A549 (cell line): ENCODE results near the gene TRIOBP. TPM values are rescaled to one million over a fixed set of nuclear protein-coding genes. Genes with fewer than 3 reads are reported as not detected.

Experiments
- ATAC-seq, 2 experiments: fragments of 200-7000 bp in 1 of 2; fragments of >200 bp in 1 of 2; cut with Nextera tagmentation in 1 of 2; cut with Tn5 transposase in 1 of 2; 3 replicates each; pipeline versions ENCODE4 v1.8.0 to v1.9.1; 2018 to 2020; ENCODE audit warnings: mild to moderate bottlenecking in 1 of 2, moderate library complexity in 1 of 2
- CTCF ChIA-PET: fragments of 300-600 bp; sonication (Branson Sonifier 250); formaldehyde crosslinking; extraction: SDS; loops from one replicate; lab custom pipeline; 2021; ENCODE audit warnings: antibody characterized with exemption, inconsistent platforms; lab: Yijun Ruan, JAX
- POLR2A ChIA-PET: fragments of 350-600 bp; formaldehyde crosslinking; extraction: SDS; loops from one replicate; lab custom pipeline; 2021; ENCODE audit warnings: antibody characterized with exemption, inconsistent platforms; lab: Yijun Ruan, JAX
- DNase-seq, 2 experiments: peaks; one replicate each; pipeline versions ENCODE4 v3.0.0 to v3.0.0-alpha.2; 2011 to 2016; ENCODE audit warnings: low read depth in 1 of 2, low spot score in 1 of 2
- FAIRE-seq: peaks from 2 replicates; lab custom pipeline; 2011; peaks lifted over from hg19 to GRCh38; lab: Jason Lieb, UNC
- H3K27ac ChIP-seq, 2 experiments: fragments of >200 bp; sonication (Bioruptor Twin); formaldehyde crosslinking; 3 replicates each; pipeline ENCODE4 v1.5.1; 2016 to 2017
- H3K4me1 ChIP-seq: fragments of >200 bp; sonication (Bioruptor Twin); formaldehyde crosslinking; 3 replicates; pipeline ENCODE4 v1.6.1; 2016
- H3K4me2 ChIP-seq: fragments of >200 bp; sonication (Bioruptor Twin); formaldehyde crosslinking; 3 replicates; pipeline ENCODE4 v1.6.1; 2016
- H3K4me3 ChIP-seq: fragments of >200 bp; sonication (Bioruptor Twin); formaldehyde crosslinking; 3 replicates; pipeline ENCODE4 v1.5.1; 2016
- H3K9me3 ChIP-seq: fragments of >200 bp; sonication (Bioruptor Twin); formaldehyde crosslinking; 3 replicates; pipeline ENCODE4 v1.6.1; 2016
- BHLHE40 ChIP-seq: IDR thresholded peaks from 2 replicates; pipeline ENCODE4 v1.6.1; 2012; ENCODE audit warnings: low read depth, low read length, inconsistent platforms
- CBX8 ChIP-seq: fragments of 200-600 bp; sonication (generic); IDR thresholded peaks from 2 replicates; pipeline ENCODE4 v1.6.1; 2016
- CTCF ChIP-seq: fragments of >200 bp; sonication (Bioruptor Twin); formaldehyde crosslinking; IDR thresholded peaks from 3 replicates; pipeline ENCODE4 v1.5.1; 2016
- EHF ChIP-seq: fragments of 250-450 bp; sonication (Bioruptor Pico); IDR thresholded peaks from 2 replicates; pipeline ENCODE4 v1.5.0; 2020; ENCODE audit warnings: mild to moderate bottlenecking
- ELK1 ChIP-seq: fragments of 150-350 bp; IDR thresholded peaks from 2 replicates; pipeline ENCODE4 v1.6.1; 2014; ENCODE audit warnings: low read depth, mild to moderate bottlenecking, low read length
- FOSB ChIP-seq: fragments of 250-450 bp; sonication (Bioruptor Pico); IDR thresholded peaks from 2 replicates; pipeline ENCODE4 v1.5.0; 2020; ENCODE audit warnings: mild to moderate bottlenecking, moderate library complexity
- GATA3 ChIP-seq: IDR thresholded peaks from 2 replicates; pipeline ENCODE4 v1.6.1; 2012; ENCODE audit warnings: borderline replicate concordance
- HES2 ChIP-seq: fragments of >200 bp; sonication (Bioruptor Twin); formaldehyde crosslinking; IDR thresholded peaks from 2 replicates; pipeline ENCODE4 v1.6.1; 2016
- HMGXB4 ChIP-seq: fragments of 250-450 bp; sonication (Bioruptor Pico); IDR thresholded peaks from 2 replicates; pipeline ENCODE4 v1.5.0; 2021; ENCODE audit warnings: mild to moderate bottlenecking, moderate library complexity, borderline replicate concordance
- HOXB13 ChIP-seq: fragments of 250-450 bp; sonication (Bioruptor Pico); IDR thresholded peaks from 2 replicates; pipeline ENCODE4 v1.5.0; 2020; ENCODE audit warnings: low read depth, mild to moderate bottlenecking, moderate library complexity
- HOXB5 ChIP-seq: fragments of 250-450 bp; sonication (Bioruptor Pico); IDR thresholded peaks from 2 replicates; pipeline ENCODE4 v1.5.0; 2020; ENCODE audit warnings: mild to moderate bottlenecking, moderate library complexity
- JUNB ChIP-seq: fragments of >200 bp; sonication (Bioruptor Twin); formaldehyde crosslinking; IDR thresholded peaks from 2 replicates; pipeline ENCODE4 v1.6.1; 2016
- KDM1A ChIP-seq: fragments of 200-600 bp; sonication (generic); IDR thresholded peaks from 2 replicates; pipeline ENCODE4 v1.6.1; 2016; ENCODE audit warnings: low read depth, mild to moderate bottlenecking
- KDM5A ChIP-seq: fragments of 200-600 bp; sonication (generic); IDR thresholded peaks from 2 replicates; pipeline ENCODE4 v1.6.1; 2016; ENCODE audit warnings: antibody characterized with exemption, mild to moderate bottlenecking
- MAFK ChIP-seq: fragments of 450-650 bp; IDR thresholded peaks from 2 replicates; pipeline ENCODE4 v1.6.1; 2014; ENCODE audit not compliant: partially characterized antibody
- MYC ChIP-seq: IDR thresholded peaks from 2 replicates; pipeline ENCODE4 v1.6.1; 2012; ENCODE audit warnings: mild to moderate bottlenecking, inconsistent platforms, low read length, improper control_type of control experiment, borderline replicate concordance
- NFE2L2 ChIP-seq: fragments of 150-350 bp; conservative IDR thresholded peaks from 2 replicates; pipeline ENCODE4 v1.6.1; 2014; ENCODE audit warnings: low read length
- NR3C1 ChIP-seq: fragments of >200 bp; sonication (Bioruptor Twin); formaldehyde crosslinking; IDR thresholded peaks from 3 replicates; pipeline ENCODE4 v1.6.1; 2017
- RARB ChIP-seq: fragments of 250-450 bp; sonication (Bioruptor Pico); IDR thresholded peaks from 2 replicates; pipeline ENCODE4 v1.8.0; 2021; ENCODE audit warnings: mild to moderate bottlenecking, moderate library complexity
- RFX5 ChIP-seq: fragments of 450-650 bp; IDR thresholded peaks from 2 replicates; pipeline ENCODE4 v1.7.1; 2014; ENCODE audit warnings: antibody characterized with exemption, mild to moderate bottlenecking, moderate library complexity
- SMC3 ChIP-seq: fragments of >200 bp; sonication (Bioruptor Twin); formaldehyde crosslinking; IDR thresholded peaks from 3 replicates; pipeline ENCODE4 v1.6.1; 2018; ENCODE audit warnings: inconsistent platforms
- TFCP2L1 ChIP-seq: fragments of 250-450 bp; sonication (Bioruptor Pico); IDR thresholded peaks from 2 replicates; pipeline ENCODE4 v1.5.0; 2021; ENCODE audit warnings: mild to moderate bottlenecking
- TP53 ChIP-seq: fragments of 250-450 bp; sonication (Bioruptor Pico); IDR thresholded peaks from 2 replicates; pipeline ENCODE4 v1.5.0; 2021; ENCODE audit warnings: mild to moderate bottlenecking, moderate library complexity
- ZC3H11A ChIP-seq: fragments of 450-650 bp; IDR thresholded peaks from 2 replicates; pipeline ENCODE4 v1.6.1; 2014; ENCODE audit warnings: antibody characterized with exemption, mild to moderate bottlenecking
- ZNF302 ChIP-seq: fragments of 250-450 bp; sonication (Bioruptor Pico); IDR thresholded peaks from 2 replicates; pipeline ENCODE4 v1.9.0; 2021; ENCODE audit warnings: inconsistent platforms, mild to moderate bottlenecking, moderate library complexity
- WGBS: methylation state at CpG from one replicate; pipeline ENCODE4 v1.1.6; 2017; ENCODE audit errors: missing lambda C conversion rate; 5-methylcytosine and 5-hydroxymethylcytosine counted together
- polyA plus RNA-seq, 4 experiments: library from polyadenylated mRNA; depleted of rRNA in 3 of 4; stranded (reverse); fragments of >200 nt; fragmentation: RNase III in 1 of 4; extraction: RNeasy Plus Mini Kit Qiagen cat#74134 plus additional on column Dnase treatment in 1 of 4; gene quantifications; 2 replicates in 3 of 4; 3 replicates in 1 of 4; pipeline ENCODE4 v1.2.3, GENCODE V29; 2011 to 2017

TRIOBP gene
- polyA plus RNA-seq, 2 of the 4 experiments (the other 2 are of a cell fraction), result 15.7 to 26.0 TPM

GRCh38 chr22:37763012-37763411 lies 66.2 kb downstream of the TRIOBP start (continued):
- TF ChIP-seq TP53 (CRISPR knock-in tag), result no peak
- no peak for TF ChIP-seq JUNB

GRCh38 chr22:37763652-37764051 lies 66.8 kb downstream of the TRIOBP start:
- Histone ChIP-seq H3K9me3 (no peaks in the 10 kb centered on the region), H3K4me1 (peaks cover 45% of the 10 kb centered on the region), H3K27ac (no peak overlapping the region), H3K4me2 (no peak overlapping the region)
- 93% methylated on average over 16 of the region's 16 CpGs for whole genome bisulfite sequencing
- DNase-seq (no peak), ATAC-seq (no peak)
- TF ChIP-seq ZNF302 (no peak), RARB (CRISPR knock-in tag) (no peak), CTCF (no peak), EHF (CRISPR knock-in tag) (no peak), MAFK (no peak), KDM1A (no peak), HOXB13 (CRISPR knock-in tag) (no peak), CBX8 (no peak), HES2 (no peak), HMGXB4 (no peak), ZC3H11A (no peak), GATA3 (no peak), TFCP2L1 (no peak), SMC3 (no peak)
- TF ChIP-seq, all 56 proteins: peak for 0
- H3K4me3 ChIP-seq, result no peak overlapping the region
- CTCF ChIA-PET, result interaction anchor here (1.2 to 1.5 kb wide), 4 partner anchors 8 to 121 kb away, joined by 3 to 5 read pairs (median 4); no protein-coding TSS in a partner anchor
- FAIRE-seq, result no peak
- POLR2A ChIA-PET, result no interaction called here

- 94% methylated on average over 6 of the region's 6 CpGs for WGBS
- CTCF ChIA-PET, result interaction anchor here (0.5 to 1.4 kb wide), 4 partner anchors 16 to 157 kb away, joined by 3 to 4 read pairs (median 3); no protein-coding TSS in a partner anchor
- Histone ChIP-seq H3K4me3 (no peak overlapping the region), H3K9me3 (no peaks in the 10 kb centered on the region), H3K4me1 (peaks cover 35% of the 10 kb centered on the region), H3K27ac (no peak overlapping the region), H3K4me2 (no peak overlapping the region)
- no peak for ATAC-seq
- POLR2A ChIA-PET, result no interaction called here
- no peak for DNase-seq
- no peak for FAIRE-seq
- TF ChIP-seq ELK1 (no peak), MAFK (peak; percentile 44)
Observed at GRCh38 chr22:37764622-37765021, 67.8 kb downstream of the TRIOBP start.

- WGBS, result no CpG with 5 or more reads among the region's 13 CpGs
- no peak for DNase-seq
- CTCF ChIA-PET, result interaction anchor here (1.0 to 2.5 kb wide), 3 partner anchors 17 to 122 kb away, joined by 3 to 6 read pairs (median 4); no protein-coding TSS in a partner anchor
- no peak for TF ChIP-seq SMC3
- no peak for TF ChIP-seq ZC3H11A
- TF ChIP-seq KDM1A, result no peak
- no peak for TF ChIP-seq CBX8
- no peak for TF ChIP-seq NFE2L2
- TF ChIP-seq ELK1, result no peak
- TF ChIP-seq FOSB (CRISPR knock-in tag), result no peak
- TF ChIP-seq KDM5A, result no peak
- no peak for TF ChIP-seq HOXB5
- TF ChIP-seq HMGXB4, result no peak
- no peak for TF ChIP-seq TP53 (CRISPR knock-in tag)
- TF ChIP-seq RFX5, result no peak
- no peak for TF ChIP-seq MYC
- TF ChIP-seq NR3C1, result no peak
- no peak for TF ChIP-seq BHLHE40
Observed at GRCh38 chr22:37765498-37765897, 68.7 kb downstream of the TRIOBP start.

More at GRCh38 chr22:37765498-37765897, 68.7 kb downstream of the TRIOBP start:
- FAIRE-seq, result no peak
- Histone ChIP-seq H3K27ac (no peak overlapping the region), H3K9me3 (no peaks in the 10 kb centered on the region), H3K4me2 (no peak overlapping the region), H3K4me3 (no peak overlapping the region), H3K4me1 (peaks cover 26% of the 10 kb centered on the region)
- no peak for ATAC-seq
- POLR2A ChIA-PET, result no interaction called here
